CD14-positive monocyte (primary cell): ENCODE data around the gene PKM. TPM values are rescaled to one million over a fixed set of nuclear protein-coding genes. Genes with fewer than 3 reads are reported as not detected.
A peak's percentile ranks its signal among the peaks of the same experiment; 100 is the strongest.

Source experiments
- DNase-seq, 3 donors: peaks; one replicate each; pipeline ENCODE4 v3.0.0-alpha.2; 2011 to 2022
- H2AFZ ChIP-seq: 2 replicates; pipeline ENCODE4 v1.6.0; 2012; ENCODE audit warnings: mild to moderate bottlenecking, low read depth, low read length, inconsistent platforms; ENCODE audit not compliant: insufficient read depth, poor library complexity, severe bottlenecking
- H3K27ac ChIP-seq, 2 donors: 1 replicate in 1 of 2; 2 replicates in 1 of 2; pipeline ENCODE4 v1.5.1; 2012 to 2013; ENCODE audit warnings: low read length in 2 of 2, control low read depth in 1 of 2, inconsistent platforms in 1 of 2, low read depth in 1 of 2, mild to moderate bottlenecking in 1 of 2
- H3K27me3 ChIP-seq, 2 donors: one replicate each; pipeline versions ENCODE4 v1.6.0 to v1.6.1; 2011 to 2013; ENCODE audit warnings: low read length in 2 of 2; ENCODE audit not compliant: control insufficient read depth in 2 of 2, insufficient read depth in 2 of 2
- H3K36me3 ChIP-seq, 2 donors: replicated peaks in 1 of 2; 1 replicate in 1 of 2; 2 replicates in 1 of 2; pipeline versions ENCODE4 v1.5.1 to v1.6.1; 2012 to 2013; ENCODE audit warnings: low read length in 2 of 2, control low read depth in 1 of 2, inconsistent platforms in 1 of 2, mild to moderate bottlenecking in 1 of 2; ENCODE audit not compliant: insufficient read depth in 2 of 2, control insufficient read depth in 1 of 2
- H3K4me1 ChIP-seq, 2 donors: 1 replicate in 1 of 2; 2 replicates in 1 of 2; pipeline versions ENCODE4 v1.5.1 to v1.6.1; 2012 to 2013; ENCODE audit warnings: low read length in 2 of 2, control low read depth in 1 of 2, inconsistent platforms in 1 of 2, mild to moderate bottlenecking in 1 of 2, moderate library complexity in 1 of 2; ENCODE audit not compliant: insufficient read depth in 2 of 2, control insufficient read depth in 1 of 2
- H3K4me2 ChIP-seq: replicated peaks from 2 replicates; pipeline ENCODE3; 2012; ENCODE audit warnings: low read length, moderate library complexity, mild to moderate bottlenecking; ENCODE audit not compliant: poor library complexity, severe bottlenecking; ENCODE audit errors: extremely low read depth
- H3K4me3 ChIP-seq, 3 experiments: fragments of 200-600 bp in 1 of 3; sonication (generic) in 1 of 3; replicated peaks in 1 of 3; 1 replicate in 2 of 3; 2 replicates in 1 of 3; pipeline ENCODE4 v1.5.1; 2011 to 2013; ENCODE audit warnings: low read length in 3 of 3, mild to moderate bottlenecking in 3 of 3, control low read depth in 2 of 3, low read depth in 2 of 3, inconsistent platforms in 1 of 3, moderate library complexity in 1 of 3
- H3K79me2 ChIP-seq: 2 replicates; pipeline ENCODE4 v1.6.0; 2012; ENCODE audit warnings: mild to moderate bottlenecking, control low read depth, inconsistent platforms, low read length, moderate library complexity; ENCODE audit not compliant: insufficient read depth
- H3K9ac ChIP-seq: 2 replicates; pipeline ENCODE4 v1.6.0; 2017; ENCODE audit warnings: low read length, mild to moderate bottlenecking; ENCODE audit not compliant: insufficient read depth, poor library complexity, severe bottlenecking
- H3K9me3 ChIP-seq, 2 donors: replicated peaks in 1 of 2; 1 replicate in 1 of 2; 2 replicates in 1 of 2; pipeline versions ENCODE4 v1.5.1 to v1.6.1; 2012 to 2013; ENCODE audit warnings: low read length in 2 of 2, control low read depth in 1 of 2; ENCODE audit not compliant: control insufficient read depth in 1 of 2, insufficient read depth in 1 of 2
- H4K20me1 ChIP-seq: 2 replicates; pipeline ENCODE4 v1.6.0; 2012; ENCODE audit warnings: mild to moderate bottlenecking, low read length, control low read depth, moderate library complexity; ENCODE audit not compliant: insufficient read depth
- H3K27ac Mint-ChIP-seq, 7 donors: one replicate each; pipeline ENCODE4 v1.8.0; 2020; ENCODE audit warnings: mild to moderate bottlenecking in 7 of 7, mixed read lengths in 7 of 7, moderate library complexity in 6 of 7, inconsistent platforms in 2 of 7
- H3K27me3 Mint-ChIP-seq, 3 donors: one replicate each; pipeline ENCODE4 v1.8.0; 2021 to 2022; ENCODE audit warnings: low read depth in 3 of 3, mild to moderate bottlenecking in 3 of 3, mixed read lengths in 3 of 3, moderate library complexity in 3 of 3, inconsistent platforms in 1 of 3
- H3K36me3 Mint-ChIP-seq, 2 donors: one replicate each; pipeline ENCODE4 v1.8.0; 2020; ENCODE audit warnings: mixed read lengths in 2 of 2, inconsistent platforms in 1 of 2, mild to moderate bottlenecking in 1 of 2
- H3K4me1 Mint-ChIP-seq: one replicate; pipeline ENCODE4 v1.8.0; 2020; ENCODE audit warnings: mild to moderate bottlenecking, mixed read lengths
- H3K4me3 Mint-ChIP-seq, 2 donors: one replicate each; pipeline ENCODE4 v1.8.0; 2020; ENCODE audit warnings: mild to moderate bottlenecking in 2 of 2, mixed read lengths in 2 of 2, moderate library complexity in 1 of 2
- H3K9me3 Mint-ChIP-seq, 7 donors: one replicate each; pipeline ENCODE4 v1.8.0; 2020 to 2022; ENCODE audit warnings: mixed read lengths in 7 of 7, mild to moderate bottlenecking in 6 of 7, moderate library complexity in 6 of 7, inconsistent platforms in 2 of 7
- WGBS: methylation state at CpG from one replicate; pipeline ENCODE4 v1.1.5; 2013; ENCODE audit warnings: missing lambda C conversion rate; ENCODE audit not compliant: insufficient coverage; 5-methylcytosine and 5-hydroxymethylcytosine counted together
- intact Hi-C, 2 donors: fragments of 100-400 bp; cut with micrococcal nuclease; formaldehyde crosslinking; loops; one replicate each; pipeline versions ENCODE4 v1.15.0 to v1.15.1; 2023
- polyA plus RNA-seq, 3 donors: library from polyadenylated mRNA; depleted of rRNA in 1 of 3; unstranded in 2 of 3; stranded (reverse) in 1 of 3; fragments of 300-500 nt in 2 of 3; fragments of >200 nt in 1 of 3; fragmentation: Illumina TruSeq in 2 of 3; gene quantifications; 1 replicate in 2 of 3; 2 replicates in 1 of 3; pipeline ENCODE4 v1.2.3, GENCODE V29; 2012 to 2021
- TF ChIP-seq, protein P1 (sequence below): fragments of 200-600 bp; IDR thresholded peaks from one replicate; pipeline ENCODE4 v1.8.0; 2022; ENCODE audit warnings: antibody characterized with exemption, mild to moderate bottlenecking

PKM gene
- polyA plus RNA-seq, 3 donors, result 544 to 999 (median 986) TPM

DNA sequence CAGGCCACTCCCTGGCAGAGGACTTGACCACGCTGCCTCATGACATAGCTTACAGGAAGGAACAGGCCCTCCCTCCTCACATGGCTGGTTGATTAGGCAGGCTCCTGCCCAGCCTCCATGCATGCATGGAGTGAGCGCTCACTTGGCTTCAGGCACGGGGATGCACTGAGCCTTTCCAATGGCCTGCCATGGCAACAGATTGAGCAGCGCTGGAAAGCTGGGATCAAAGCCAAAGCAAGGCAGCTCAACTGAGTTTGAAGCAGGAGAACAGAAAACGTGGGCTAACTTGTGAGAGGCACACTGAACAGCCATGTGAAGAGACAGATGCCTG, 27.5 kb downstream of the PKM start:
- Histone ChIP-seq H3K79me2 (peaks cover 43% of the 10 kb centered on the region), H3K36me3 (peaks cover 99 to 100% of the 10 kb centered on the region in 2 donors), H3K4me1 (peaks cover under 1 to 4% of the 10 kb centered on the region in 2 donors), H4K20me1 (peaks cover 100% of the 10 kb centered on the region), H2AFZ (no peak overlapping the region), H3K27ac (peak overlapping the region in 1 of 2 donors; percentile 54), H3K27me3 (peaks cover 0 to 7% of the 10 kb centered on the region in 2 donors), H3K4me2 (no peak overlapping the region), H3K9ac (no peak overlapping the region), H3K9me3 (no peaks in the 10 kb centered on the region), H3K4me3 (no peak overlapping the region)
- Mint-ChIP-seq H3K9me3 (peaks cover 0 to 3% (median 0%) of the 10 kb centered on the region in 7 donors), H3K4me1 (peaks cover 7% of the 10 kb centered on the region), H3K36me3 (peaks cover 99 to 100% of the 10 kb centered on the region in 2 donors), H3K4me3 (no peak overlapping the region), H3K27ac (peak overlapping the region in 4 of 7 donors; percentile 3 to 78 (median 32)), H3K27me3 (peaks cover 2 to 10% (median 7%) of the 10 kb centered on the region in 3 donors)
- intact Hi-C loops, result loop anchor here in 1 of 2 donors (10.0 kb wide), 1 partner anchor 51 kb away; no protein-coding TSS in a partner anchor
- TF ChIP-seq, protein P1, sequence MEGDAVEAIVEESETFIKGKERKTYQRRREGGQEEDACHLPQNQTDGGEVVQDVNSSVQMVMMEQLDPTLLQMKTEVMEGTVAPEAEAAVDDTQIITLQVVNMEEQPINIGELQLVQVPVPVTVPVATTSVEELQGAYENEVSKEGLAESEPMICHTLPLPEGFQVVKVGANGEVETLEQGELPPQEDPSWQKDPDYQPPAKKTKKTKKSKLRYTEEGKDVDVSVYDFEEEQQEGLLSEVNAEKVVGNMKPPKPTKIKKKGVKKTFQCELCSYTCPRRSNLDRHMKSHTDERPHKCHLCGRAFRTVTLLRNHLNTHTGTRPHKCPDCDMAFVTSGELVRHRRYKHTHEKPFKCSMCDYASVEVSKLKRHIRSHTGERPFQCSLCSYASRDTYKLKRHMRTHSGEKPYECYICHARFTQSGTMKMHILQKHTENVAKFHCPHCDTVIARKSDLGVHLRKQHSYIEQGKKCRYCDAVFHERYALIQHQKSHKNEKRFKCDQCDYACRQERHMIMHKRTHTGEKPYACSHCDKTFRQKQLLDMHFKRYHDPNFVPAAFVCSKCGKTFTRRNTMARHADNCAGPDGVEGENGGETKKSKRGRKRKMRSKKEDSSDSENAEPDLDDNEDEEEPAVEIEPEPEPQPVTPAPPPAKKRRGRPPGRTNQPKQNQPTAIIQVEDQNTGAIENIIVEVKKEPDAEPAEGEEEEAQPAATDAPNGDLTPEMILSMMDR, result no peak
- DNase-seq, result no peak
- WGBS, result 89% methylated on average over 3 of the region's 5 CpGs

DNA sequence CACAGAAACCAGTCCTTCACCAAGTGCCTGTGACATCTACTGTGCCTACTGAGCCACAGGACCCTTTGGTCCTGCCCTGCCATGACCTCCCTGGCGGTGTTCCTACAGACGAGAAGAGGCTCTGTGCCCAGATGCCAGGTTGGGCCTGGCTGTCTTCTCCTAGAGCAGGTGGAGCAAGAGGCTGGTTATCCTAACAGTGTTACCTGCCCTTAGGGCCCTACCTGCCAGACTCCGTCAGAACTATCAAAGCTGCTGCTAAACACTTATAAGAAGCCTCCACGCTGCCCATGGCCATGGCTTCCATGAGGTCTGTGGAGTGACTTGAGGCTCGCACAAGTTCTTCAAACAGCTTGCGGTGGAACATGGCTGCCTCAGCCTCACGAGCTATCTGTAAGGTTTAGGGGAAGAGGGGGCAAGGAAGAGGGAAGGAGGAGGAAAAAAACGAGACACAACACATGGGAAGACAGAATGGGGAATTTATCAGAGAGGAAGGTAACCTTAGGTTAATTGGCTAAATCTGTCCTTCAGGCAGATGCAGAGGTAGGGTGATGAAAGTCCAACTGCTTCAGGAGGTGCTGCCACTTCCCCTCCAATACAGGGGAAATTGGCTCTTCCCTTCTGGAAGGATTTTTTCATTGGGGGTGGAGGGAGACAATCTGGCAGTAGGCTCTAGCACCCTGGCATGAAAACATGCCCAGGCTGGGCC, 28.0 kb downstream of the PKM start:
- Mint-ChIP-seq H3K36me3 (peaks cover 99 to 100% of the 10 kb centered on the region in 2 donors), H3K27me3 (peaks cover 7 to 14% (median 11%) of the 10 kb centered on the region in 3 donors), H3K27ac (peak overlapping the region in 6 of 7 donors; percentile 8 to 86 (median 38)), H3K4me1 (peaks cover 12% of the 10 kb centered on the region), H3K4me3 (no peak overlapping the region), H3K9me3 (peaks cover 0 to 7% (median 2%) of the 10 kb centered on the region in 7 donors)
- Histone ChIP-seq H3K4me1 (peaks cover 6 to 9% of the 10 kb centered on the region in 2 donors), H3K4me2 (no peak overlapping the region), H3K9ac (no peak overlapping the region), H3K27me3 (peaks cover 0 to 11% of the 10 kb centered on the region in 2 donors), H3K9me3 (no peaks in the 10 kb centered on the region), H2AFZ (no peak overlapping the region), H3K79me2 (peaks cover 39% of the 10 kb centered on the region), H3K4me3 (no peak overlapping the region), H4K20me1 (peaks cover 100% of the 10 kb centered on the region), H3K27ac (peak overlapping the region in 1 of 2 donors; percentile 54), H3K36me3 (peaks cover 97 to 98% of the 10 kb centered on the region in 2 donors)
- TF ChIP-seq, protein P1, result no peak
- 89% methylated on average over 8 of the region's 8 CpGs for WGBS
- intact Hi-C loops, result loop anchor here in 1 of 2 donors (10.0 kb wide), 1 partner anchor 52 kb away; no protein-coding TSS in a partner anchor
- DNase-seq, result no peak
